Measurements from ENCODE around the gene KCNMB4. TPM values are rescaled to one million over a fixed set of nuclear protein-coding genes. Genes with fewer than 3 reads are reported as not detected.

Gene KCNMB4
- total RNA-seq, 4 donors from 2014 or later: 1.1 to 10.9 (median 1.4) TPM

DNA sequence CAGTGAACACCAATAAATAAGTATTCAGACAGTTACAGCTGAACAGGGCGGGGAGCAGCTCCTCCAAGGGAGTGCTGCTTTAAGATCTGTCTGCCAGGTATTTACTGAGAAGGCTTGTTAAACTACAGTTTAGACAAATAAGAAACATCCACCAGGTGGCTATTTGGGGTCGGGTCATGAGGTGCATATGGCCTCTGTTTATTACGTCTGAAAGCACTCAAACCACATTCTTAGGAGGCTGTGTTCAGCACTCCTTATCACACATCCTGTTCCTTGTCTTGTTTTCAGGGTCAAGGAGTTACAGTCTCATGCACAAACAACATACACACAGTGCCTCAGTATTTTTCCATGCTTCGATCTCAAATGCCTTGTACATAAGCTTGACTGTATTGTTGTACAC is 78.8 kb downstream of the KCNMB4 start:
- Histone ChIP-seq H3K9me3 (no peaks in the 10 kb centered on the region), H3K27ac (no peak overlapping the region), H3K36me3 (no peaks in the 10 kb centered on the region), H3K4me3 (no peak overlapping the region), H3K27me3 (no peaks in the 10 kb centered on the region), H3K4me1 (no peaks in the 10 kb centered on the region)
- no peak for TF ChIP-seq EP300 (IDR thresholded peaks at IDR 0.05; ENCODE audit: low read depth)
- TF ChIP-seq POLR2AphosphoS5 (IDR thresholded peaks at IDR 0.05): no peak
- TF ChIP-seq, protein P1, sequence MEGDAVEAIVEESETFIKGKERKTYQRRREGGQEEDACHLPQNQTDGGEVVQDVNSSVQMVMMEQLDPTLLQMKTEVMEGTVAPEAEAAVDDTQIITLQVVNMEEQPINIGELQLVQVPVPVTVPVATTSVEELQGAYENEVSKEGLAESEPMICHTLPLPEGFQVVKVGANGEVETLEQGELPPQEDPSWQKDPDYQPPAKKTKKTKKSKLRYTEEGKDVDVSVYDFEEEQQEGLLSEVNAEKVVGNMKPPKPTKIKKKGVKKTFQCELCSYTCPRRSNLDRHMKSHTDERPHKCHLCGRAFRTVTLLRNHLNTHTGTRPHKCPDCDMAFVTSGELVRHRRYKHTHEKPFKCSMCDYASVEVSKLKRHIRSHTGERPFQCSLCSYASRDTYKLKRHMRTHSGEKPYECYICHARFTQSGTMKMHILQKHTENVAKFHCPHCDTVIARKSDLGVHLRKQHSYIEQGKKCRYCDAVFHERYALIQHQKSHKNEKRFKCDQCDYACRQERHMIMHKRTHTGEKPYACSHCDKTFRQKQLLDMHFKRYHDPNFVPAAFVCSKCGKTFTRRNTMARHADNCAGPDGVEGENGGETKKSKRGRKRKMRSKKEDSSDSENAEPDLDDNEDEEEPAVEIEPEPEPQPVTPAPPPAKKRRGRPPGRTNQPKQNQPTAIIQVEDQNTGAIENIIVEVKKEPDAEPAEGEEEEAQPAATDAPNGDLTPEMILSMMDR (IDR thresholded peaks at IDR 0.05): no peak
- TF ChIP-seq POLR2A (IDR thresholded peaks at IDR 0.05): no peak
- DNase-seq: no peak
- WGBS, 2 donors (ENCODE audit: low coverage in 1 of 2): 37% methylated on average over 4 of the region's 4 CpGs; no CpG with 5 or more reads in 1 of the 2 donors
- intact Hi-C loops (cut with DNase I; ENCODE audit: low total_unique reads) (no loop called here), in situ Hi-C loops (cut with MboI; ENCODE audit: low pct_ligation_motif_present in 1 of 4, low pct_unique_long_range_greater_than_20kb in 1 of 4, low sequenced_read_pairs in 3 of 4) (no loop called here)

DNA sequence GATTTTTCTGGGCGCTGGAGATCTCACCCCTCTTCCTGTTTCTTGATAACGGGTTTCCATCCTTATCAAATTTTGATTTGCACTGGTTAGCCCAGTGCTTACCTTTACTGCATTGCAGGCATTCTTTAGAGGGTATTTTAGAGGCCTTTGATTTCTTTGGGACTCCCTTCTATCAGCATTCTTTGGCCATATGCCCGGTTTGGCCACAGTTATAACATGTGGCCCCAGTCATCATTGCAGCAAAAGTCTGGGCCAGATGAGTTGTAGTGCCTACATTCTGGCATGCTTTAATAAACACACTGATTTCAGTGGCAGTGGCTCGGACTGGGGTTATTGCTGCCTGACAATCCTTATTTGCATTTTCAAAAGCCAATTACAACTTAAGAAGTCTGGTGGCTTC is 82.3 kb downstream of the KCNMB4 start:
- no peaks in the 10 kb centered on the region for H3K27me3 ChIP-seq
- in situ Hi-C loops (cut with MboI; ENCODE audit: low pct_ligation_motif_present in 1 of 4, low pct_unique_long_range_greater_than_20kb in 1 of 4, low sequenced_read_pairs in 3 of 4) (no loop called here), intact Hi-C loops (cut with DNase I; ENCODE audit: low total_unique reads) (no loop called here)
- peaks cover 0 to 7% of the 10 kb centered on the region in 2 donors for H3K9me3 ChIP-seq
- H3K27ac ChIP-seq: no peak overlapping the region
- no peak for DNase-seq
- H3K4me3 ChIP-seq: no peak overlapping the region
- no peaks in the 10 kb centered on the region for H3K4me1 ChIP-seq
- H3K36me3 ChIP-seq: no peaks in the 10 kb centered on the region
- TF ChIP-seq, protein P1 (IDR thresholded peaks at IDR 0.05): no peak
- TF ChIP-seq POLR2A (IDR thresholded peaks at IDR 0.05) (no peak), EP300 (IDR thresholded peaks at IDR 0.05; ENCODE audit: low read depth) (no peak), POLR2AphosphoS5 (IDR thresholded peaks at IDR 0.05) (no peak)
- WGBS, 2 donors (ENCODE audit: low coverage in 1 of 2): 73 to 92% methylated on average over 3 to 4 of the region's 4 CpGs

DNA sequence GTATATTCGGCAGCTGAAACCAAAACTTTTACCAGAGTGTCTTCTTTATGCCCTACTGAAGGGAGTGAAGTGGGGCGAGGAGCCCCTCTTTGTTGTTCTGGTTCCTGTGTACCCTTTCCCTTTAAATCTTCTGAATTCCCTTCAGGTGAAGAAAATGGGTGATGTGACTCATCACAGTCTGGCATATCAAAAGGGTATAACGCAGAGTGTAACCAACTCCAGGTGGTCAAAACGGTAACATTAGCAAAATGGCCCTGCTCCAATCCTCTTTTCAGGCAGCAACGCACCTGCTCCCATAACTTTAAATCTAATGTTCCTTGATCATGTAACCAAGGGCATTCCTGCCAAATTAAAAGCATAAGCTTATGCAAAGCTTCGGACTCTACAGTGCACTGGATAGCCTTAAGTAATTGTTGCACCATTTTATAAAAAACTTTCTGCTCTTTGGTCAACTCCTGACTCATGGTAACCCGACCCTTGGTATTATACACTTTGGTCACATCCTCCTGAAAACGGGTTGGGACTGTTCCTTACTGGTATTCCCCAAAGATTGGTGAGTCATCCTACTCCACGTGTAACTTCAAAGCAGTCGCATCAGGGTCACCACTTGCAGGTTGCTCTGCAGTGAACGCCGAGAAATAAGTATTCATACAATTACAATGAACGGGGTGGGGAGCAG is 83.1 kb downstream of the KCNMB4 start:
- 85 to 89% methylated on average over 6 to 13 of the region's 13 CpGs for WGBS, 2 donors (ENCODE audit: low coverage in 1 of 2)
- Histone ChIP-seq H3K27ac (no peak overlapping the region), H3K9me3 (peaks cover 0 to 7% of the 10 kb centered on the region in 2 donors), H3K36me3 (no peaks in the 10 kb centered on the region), H3K27me3 (no peaks in the 10 kb centered on the region), H3K4me1 (no peaks in the 10 kb centered on the region), H3K4me3 (no peak overlapping the region)
- DNase-seq: no peak
- intact Hi-C loops (cut with DNase I; ENCODE audit: low total_unique reads): no loop called here
- in situ Hi-C loops (cut with MboI; ENCODE audit: low pct_ligation_motif_present in 1 of 4, low pct_unique_long_range_greater_than_20kb in 1 of 4, low sequenced_read_pairs in 3 of 4): no loop called here
- TF ChIP-seq POLR2AphosphoS5 (IDR thresholded peaks at IDR 0.05) (no peak), EP300 (IDR thresholded peaks at IDR 0.05; ENCODE audit: low read depth) (no peak), POLR2A (IDR thresholded peaks at IDR 0.05) (no peak)
- TF ChIP-seq, protein P1 (IDR thresholded peaks at IDR 0.05): no peak

DNA sequence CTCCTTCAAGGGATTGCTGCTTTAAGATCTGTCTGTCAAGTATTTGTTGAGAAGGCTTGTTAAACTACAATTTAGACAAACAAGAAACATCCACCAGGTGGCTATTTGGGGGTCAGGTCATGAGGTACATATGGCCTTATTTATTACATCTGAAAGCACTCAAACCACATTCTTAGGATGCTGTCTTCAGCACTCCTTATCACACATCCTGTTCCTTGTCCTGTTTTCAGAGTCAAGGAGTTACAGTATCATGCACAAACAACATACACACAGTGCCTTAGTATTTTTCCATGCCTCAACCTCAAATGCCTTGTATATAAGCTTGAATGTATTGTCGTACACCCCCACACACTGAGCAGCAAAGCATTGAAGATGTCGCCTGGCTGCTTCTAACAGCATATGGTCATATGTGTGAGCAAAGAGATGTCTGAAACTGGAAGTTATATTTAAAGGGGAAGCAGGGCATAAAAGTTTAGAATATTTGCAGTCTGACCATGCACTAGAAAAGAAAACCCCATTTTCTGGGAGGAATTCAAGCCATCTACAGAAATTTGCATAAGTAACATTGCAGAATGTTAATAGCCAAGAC is 83.8 kb downstream of the KCNMB4 start:
- in situ Hi-C loops (cut with MboI; ENCODE audit: low pct_ligation_motif_present in 1 of 4, low pct_unique_long_range_greater_than_20kb in 1 of 4, low sequenced_read_pairs in 3 of 4): no loop called here
- Histone ChIP-seq H3K27me3 (no peaks in the 10 kb centered on the region), H3K36me3 (no peaks in the 10 kb centered on the region), H3K4me3 (no peak overlapping the region), H3K9me3 (peaks cover 0 to 7% of the 10 kb centered on the region in 2 donors), H3K27ac (no peak overlapping the region), H3K4me1 (no peaks in the 10 kb centered on the region)
- TF ChIP-seq POLR2AphosphoS5 (IDR thresholded peaks at IDR 0.05) (no peak), EP300 (IDR thresholded peaks at IDR 0.05; ENCODE audit: low read depth) (no peak), POLR2A (IDR thresholded peaks at IDR 0.05) (no peak)
- TF ChIP-seq, protein P1 (IDR thresholded peaks at IDR 0.05): no peak
- 93% methylated on average over 2 of the region's 2 CpGs; no CpG with 5 or more reads in 1 of the 2 donors for WGBS, 2 donors (ENCODE audit: low coverage in 1 of 2)
- intact Hi-C loops (cut with DNase I; ENCODE audit: low total_unique reads): no loop called here
- no peak for DNase-seq

Data from transverse colon (tissue), 4 donors.